HG02852 (cell line): ENCODE measurements around the gene PEAK1.
"Not testable (repeated sequence)": the region's sequence is repeated elsewhere in the genome, so short reads cannot be mapped to it uniquely, and the experiment has no call there.

Experiments used
- ATAC-seq: cut with Tn5 transposase; IDR thresholded peaks from one replicate; pipeline ENCODE4 v1.9.1; 2021; ENCODE audit warnings: mild to moderate bottlenecking, moderate library complexity; ENCODE audit not compliant: unreplicated experiment

Gene PEAK1

GRCh38 chr15:77406173-77406759 lies 13.6 kb downstream of the PEAK1 start:
- ATAC-seq: not testable (repeated sequence)

- ATAC-seq: no peak
These were observed 17.0 kb downstream of the PEAK1 start for GRCh38 chr15:77402740-77403379.

GRCh38 chr15:77400258-77400657 lies 19.6 kb downstream of the PEAK1 start:
- no peak for ATAC-seq

- no peak for ATAC-seq
These were observed 21.0 kb downstream of the PEAK1 start for GRCh38 chr15:77398927-77399326.

- no peak for ATAC-seq
These were observed 23.2 kb downstream of the PEAK1 start for GRCh38 chr15:77396692-77397091.

GRCh38 chr15:77395013-77395774 lies 24.7 kb downstream of the PEAK1 start:
- no peak for ATAC-seq

- ATAC-seq: no peak
These were observed 26.4 kb downstream of the PEAK1 start for GRCh38 chr15:77393471-77393840.

GRCh38 chr15:77392762-77393470 lies 27.0 kb downstream of the PEAK1 start:
- ATAC-seq: no peak

- no peak for ATAC-seq
These were observed 28.4 kb downstream of the PEAK1 start for GRCh38 chr15:77391372-77391951.

- no peak for ATAC-seq
These were observed 32.4 kb downstream of the PEAK1 start for GRCh38 chr15:77387365-77388105.

- no peak for ATAC-seq
These were observed 33.3 kb downstream of the PEAK1 start for GRCh38 chr15:77386626-77387025.

GRCh38 chr15:77384589-77385359 lies 35.1 kb downstream of the PEAK1 start:
- ATAC-seq: no peak

GRCh38 chr15:77384086-77384485 lies 35.8 kb downstream of the PEAK1 start:
- ATAC-seq: no peak

- no peak for ATAC-seq
These were observed 39.9 kb downstream of the PEAK1 start for GRCh38 chr15:77380033-77380432.

- ATAC-seq: no peak
These were observed 43.1 kb downstream of the PEAK1 start for GRCh38 chr15:77376770-77377169.

- no peak for ATAC-seq
These were observed 44.8 kb downstream of the PEAK1 start for GRCh38 chr15:77375133-77375532.

GRCh38 chr15:77373441-77373840 lies 46.5 kb downstream of the PEAK1 start:
- ATAC-seq: no peak

GRCh38 chr15:77371850-77372563 lies 47.9 kb downstream of the PEAK1 start:
- ATAC-seq: no peak

- no peak for ATAC-seq
These were observed 49.3 kb downstream of the PEAK1 start for GRCh38 chr15:77370580-77370979.
